Thyroid gland (tissue), 4 donors: ENCODE data around the gene PRKAB1. TPM values are rescaled to one million over a fixed set of nuclear protein-coding genes. Genes with fewer than 3 reads are reported as not detected.

Experiments
- DNase-seq, 2 donors: peaks; one replicate each; pipeline ENCODE4 v3.0.0-alpha.2; 2019
- H3K27ac ChIP-seq, 3 donors: fragments of 200-600 bp; sonication (generic); 1 replicate in 2 of 3; 2 replicates in 1 of 3; pipeline ENCODE4 v1.5.1; 2016 to 2019; ENCODE audit warnings: mild to moderate bottlenecking in 1 of 3, moderate library complexity in 1 of 3
- H3K27me3 ChIP-seq: fragments of 200-600 bp; sonication (generic); one replicate; pipeline ENCODE4 v1.5.1; 2019
- H3K36me3 ChIP-seq, 2 donors: fragments of 200-600 bp; sonication (generic); one replicate each; pipeline ENCODE4 v1.5.1; 2016 to 2019
- H3K4me1 ChIP-seq, 2 donors: fragments of 200-600 bp; sonication (generic); one replicate each; pipeline ENCODE4 v1.5.1; 2017 to 2019
- H3K4me3 ChIP-seq, 3 donors: fragments of 200-600 bp; sonication (generic); replicated peaks in 1 of 3; 1 replicate in 2 of 3; 2 replicates in 1 of 3; pipeline ENCODE4 v1.5.1; 2016; ENCODE audit warnings: mild to moderate bottlenecking in 1 of 3
- H3K9me3 ChIP-seq: fragments of 200-600 bp; sonication (generic); one replicate; pipeline ENCODE4 v1.5.1; 2017
- CTCF ChIP-seq, 6 experiments: fragments of 200-600 bp in 3 of 6; fragments of 450-650 bp in 3 of 6; sonication (generic) in 3 of 6; IDR thresholded peaks; one replicate each; pipeline ENCODE4 v1.5.1; 2016 to 2019; ENCODE audit warnings: antibody characterized with exemption in 6 of 6, mild to moderate bottlenecking in 2 of 6, inconsistent platforms in 1 of 6, moderate library complexity in 1 of 6
- POLR2A ChIP-seq, 2 donors: fragments of 450-650 bp; IDR thresholded peaks; one replicate each; pipeline ENCODE4 v1.6.1; 2017; ENCODE audit warnings: antibody characterized with exemption in 2 of 2, mild to moderate bottlenecking in 2 of 2, moderate library complexity in 1 of 2
- WGBS, 2 donors: methylation state at CpG; one replicate each; pipeline ENCODE4 v1.1.5; 2017; 5-methylcytosine and 5-hydroxymethylcytosine counted together
- intact Hi-C: fragments of 100-400 bp; cut with DNase I; formaldehyde crosslinking; loops from one replicate; pipeline ENCODE4 v1.15.1; 2023
- total RNA-seq, 4 donors: library from RNA; depleted of rRNA; stranded (reverse); fragments of >200 nt; gene quantifications; one replicate each; pipeline ENCODE4 v1.2.3, GENCODE V29; 2016

The PRKAB1 gene
- total RNA-seq, 4 donors from 2014 or later, result 22.5 to 197 (median 32.3) TPM

GRCh38 chr12:119720349-119720748 lies 52.4 kb downstream of the PRKAB1 start:
- Histone ChIP-seq H3K9me3 (no peaks in the 10 kb centered on the region), H3K27ac (no peak overlapping the region), H3K4me1 (peaks cover 14 to 28% of the 10 kb centered on the region in 2 donors), H3K4me3 (no peak overlapping the region), H3K27me3 (no peaks in the 10 kb centered on the region), H3K36me3 (no peaks in the 10 kb centered on the region)
- intact Hi-C loops, result no loop called here
- no peak for DNase-seq
- TF ChIP-seq CTCF (IDR thresholded peaks at IDR 0.05), result no peak
- TF ChIP-seq POLR2A (IDR thresholded peaks at IDR 0.05), result no peak

- Histone ChIP-seq H3K4me3 (no peak overlapping the region), H3K9me3 (no peaks in the 10 kb centered on the region), H3K27ac (no peak overlapping the region), H3K27me3 (no peaks in the 10 kb centered on the region), H3K4me1 (peaks cover 5 to 20% of the 10 kb centered on the region in 2 donors), H3K36me3 (no peaks in the 10 kb centered on the region)
- intact Hi-C loops, result no loop called here
- TF ChIP-seq CTCF (IDR thresholded peaks at IDR 0.05) (no peak), POLR2A (IDR thresholded peaks at IDR 0.05) (no peak)
- WGBS, 2 donors, result 97 to 98% methylated on average over 4 of the region's 4 CpGs
- no peak for DNase-seq
Observed at GRCh38 chr12:119721306-119721705, 53.4 kb downstream of the PRKAB1 start.

GRCh38 chr12:119725523-119725922 lies 57.6 kb downstream of the PRKAB1 start:
- Histone ChIP-seq H3K4me3 (no peak overlapping the region), H3K27me3 (no peaks in the 10 kb centered on the region), H3K9me3 (no peaks in the 10 kb centered on the region), H3K27ac (no peak overlapping the region), H3K4me1 (peaks cover 9 to 15% of the 10 kb centered on the region in 2 donors), H3K36me3 (no peaks in the 10 kb centered on the region)
- 81 to 96% methylated on average over 4 of the region's 4 CpGs for WGBS, 2 donors
- TF ChIP-seq POLR2A (IDR thresholded peaks at IDR 0.05), result no peak
- TF ChIP-seq CTCF (IDR thresholded peaks at IDR 0.05), result no peak
- intact Hi-C loops, result no loop called here
- no peak for DNase-seq

GRCh38 chr12:119727600-119728443 lies 59.9 kb downstream of the PRKAB1 start:
- DNase-seq, result peak in 1 of 2 donors; percentile 16
- Histone ChIP-seq H3K36me3 (no peaks in the 10 kb centered on the region), H3K4me1 (peaks cover 9 to 15% of the 10 kb centered on the region in 2 donors), H3K4me3 (no peak overlapping the region), H3K9me3 (no peaks in the 10 kb centered on the region), H3K27ac (peak overlapping the region; percentile 27 to 63 (median 61)), H3K27me3 (no peaks in the 10 kb centered on the region)
- intact Hi-C loops, result no loop called here
- WGBS, 2 donors, result 61 to 62% methylated on average over 3 of the region's 3 CpGs
- no peak for TF ChIP-seq CTCF (IDR thresholded peaks at IDR 0.05)

- Histone ChIP-seq H3K27ac (peak overlapping the region; percentile 27 to 63 (median 61)), H3K4me3 (no peak overlapping the region), H3K9me3 (no peaks in the 10 kb centered on the region)
Observed at GRCh38 chr12:119728444-119728745, 60.5 kb downstream of the PRKAB1 start.

More at GRCh38 chr12:119728444-119728745, 60.5 kb downstream of the PRKAB1 start:
- Histone ChIP-seq H3K27me3 (no peaks in the 10 kb centered on the region), H3K36me3 (no peaks in the 10 kb centered on the region), H3K4me1 (peaks cover 9 to 15% of the 10 kb centered on the region in 2 donors)
- TF ChIP-seq CTCF (IDR thresholded peaks at IDR 0.05), result no peak
- TF ChIP-seq POLR2A (IDR thresholded peaks at IDR 0.05), result no peak
- intact Hi-C loops, result no loop called here
- no peak for DNase-seq
- 44 to 48% methylated on average over 6 of the region's 6 CpGs for WGBS, 2 donors
